Astrocyte of the hippocampus (primary cell): ENCODE data around the gene ING5.
"Not testable (repeated sequence)": the region's sequence is repeated elsewhere in the genome, so short reads cannot be mapped to it uniquely, and the experiment has no call there.

ENCODE experiments used
- DNase-seq: peaks from one replicate; pipeline ENCODE4 v3.0.0; 2011; ENCODE audit warnings: low read depth, low spot score

The ING5 gene

GRCh38 chr2:241739177-241739576, 37.3 kb downstream of the ING5 start:
- no peak for DNase-seq

- DNase-seq: peak; percentile 37
These were observed 37.8 kb downstream of the ING5 start for GRCh38 chr2:241739651-241740050.

- peak; percentile 41 for DNase-seq
These were observed 39.2 kb downstream of the ING5 start for GRCh38 chr2:241741016-241741415.

GRCh38 chr2:241742320-241742939, 40.6 kb downstream of the ING5 start:
- DNase-seq: no peak

- DNase-seq: not testable (repeated sequence)
These were observed 41.2 kb downstream of the ING5 start for GRCh38 chr2:241743008-241743407.

GRCh38 chr2:241743620-241744019, 41.8 kb downstream of the ING5 start:
- no peak for DNase-seq

- DNase-seq: no peak
These were observed 42.4 kb downstream of the ING5 start for GRCh38 chr2:241744028-241744754.

GRCh38 chr2:241745276-241745675, 43.4 kb downstream of the ING5 start:
- no peak for DNase-seq

- DNase-seq: no peak
These were observed 44.2 kb downstream of the ING5 start for GRCh38 chr2:241746084-241746483.

GRCh38 chr2:241748468-241749256, 46.8 kb downstream of the ING5 start:
- DNase-seq: no peak

GRCh38 chr2:241750076-241750840, 48.4 kb downstream of the ING5 start:
- no peak for DNase-seq

GRCh38 chr2:241751152-241751551, 49.3 kb downstream of the ING5 start:
- DNase-seq: no peak

GRCh38 chr2:241751776-241752175, 49.9 kb downstream of the ING5 start:
- no peak for DNase-seq

- DNase-seq: no peak
These were observed 50.4 kb downstream of the ING5 start for GRCh38 chr2:241752253-241752652.

- no peak for DNase-seq
These were observed 50.9 kb downstream of the ING5 start for GRCh38 chr2:241752689-241753276.

GRCh38 chr2:241753493-241753892, 51.7 kb downstream of the ING5 start:
- no peak for DNase-seq

- DNase-seq: no peak
These were observed 52.2 kb downstream of the ING5 start for GRCh38 chr2:241754042-241754441.

- DNase-seq: no peak
These were observed 53.3 kb downstream of the ING5 start for GRCh38 chr2:241755166-241755565.

GRCh38 chr2:241755777-241756176, 53.9 kb downstream of the ING5 start:
- no peak for DNase-seq

GRCh38 chr2:241759067-241759807, 57.4 kb downstream of the ING5 start:
- no peak for DNase-seq

GRCh38 chr2:241759893-241760292, 58.1 kb downstream of the ING5 start:
- not testable (repeated sequence) for DNase-seq
